Urinary bladder (tissue), 4 donors: ENCODE results near the gene CCSER1. TPM values are rescaled to one million over a fixed set of nuclear protein-coding genes. Genes with fewer than 3 reads are reported as not detected.

Experiments
- DNase-seq: peaks from one replicate; pipeline ENCODE4 v3.0.0-alpha.2; 2015; ENCODE audit errors: extremely low spot score
- H3K27ac ChIP-seq: one replicate; pipeline ENCODE4 v1.5.1; 2013; ENCODE audit warnings: low read depth, mild to moderate bottlenecking, moderate library complexity
- H3K36me3 ChIP-seq: one replicate; pipeline ENCODE4 v1.6.1; 2013; ENCODE audit warnings: mild to moderate bottlenecking, moderate library complexity; ENCODE audit not compliant: insufficient read depth
- H3K4me1 ChIP-seq: one replicate; pipeline ENCODE4 v1.6.1; 2013; ENCODE audit warnings: mild to moderate bottlenecking, moderate library complexity; ENCODE audit not compliant: insufficient read depth
- H3K4me3 ChIP-seq: one replicate; pipeline ENCODE4 v1.5.1; 2013; ENCODE audit warnings: low read depth, low read length
- WGBS: extraction: QIAGEN DNeasy Blood & Tissue Kit; methylation state at CpG from one replicate; pipeline ENCODE4 v1.1.7; 2013; 5-methylcytosine and 5-hydroxymethylcytosine counted together
- polyA plus RNA-seq: library from polyadenylated mRNA; stranded (reverse); fragments of 200-250 nt; gene quantifications from one replicate; pipeline ENCODE4 v1.2.3, GENCODE V29; 2013
- total RNA-seq: library from RNA; depleted of rRNA; stranded (reverse); fragments of >200 nt; gene quantifications from one replicate; pipeline ENCODE4 v1.2.3, GENCODE V29; 2014
- donor health status: healthy with polysubstance abuse.
- donor health status: healthy.

CCSER1 gene
- total and polyA plus RNA-seq, 2 donors: 1.4 to 88.0 TPM

DNA sequence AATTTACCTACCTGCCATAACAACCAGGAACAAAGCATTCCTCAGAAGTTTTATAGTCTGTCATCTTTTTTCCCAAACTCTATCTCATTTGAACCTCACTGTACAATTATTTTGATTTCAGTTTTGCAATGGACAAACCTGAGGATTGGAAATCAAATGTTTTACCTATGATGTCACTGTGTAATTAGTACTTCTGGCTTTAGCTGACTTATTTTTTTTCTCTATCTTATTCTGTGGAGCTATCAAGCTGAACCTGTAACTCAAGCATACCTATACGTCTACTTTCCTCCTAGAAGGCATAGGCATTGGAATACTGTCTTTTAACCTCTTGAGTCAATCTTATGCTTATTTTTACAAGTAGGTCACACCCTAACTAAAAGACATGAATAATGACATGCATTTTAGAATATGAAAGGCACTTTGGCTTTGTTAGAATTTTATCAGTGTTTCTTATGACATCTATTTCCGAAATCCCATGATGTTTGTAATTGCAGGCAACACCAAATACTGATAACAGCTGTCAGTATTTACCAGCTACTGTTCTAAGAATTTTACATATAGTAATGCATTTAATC is 21.5 kb downstream of the CCSER1 start:
- Histone ChIP-seq H3K4me3 (no peak overlapping the region), H3K27ac (no peak overlapping the region), H3K4me1 (no peaks in the 10 kb centered on the region), H3K36me3 (no peaks in the 10 kb centered on the region)
- no peak for DNase-seq
- 66% methylated on average over 2 of the region's 2 CpGs for WGBS

DNA sequence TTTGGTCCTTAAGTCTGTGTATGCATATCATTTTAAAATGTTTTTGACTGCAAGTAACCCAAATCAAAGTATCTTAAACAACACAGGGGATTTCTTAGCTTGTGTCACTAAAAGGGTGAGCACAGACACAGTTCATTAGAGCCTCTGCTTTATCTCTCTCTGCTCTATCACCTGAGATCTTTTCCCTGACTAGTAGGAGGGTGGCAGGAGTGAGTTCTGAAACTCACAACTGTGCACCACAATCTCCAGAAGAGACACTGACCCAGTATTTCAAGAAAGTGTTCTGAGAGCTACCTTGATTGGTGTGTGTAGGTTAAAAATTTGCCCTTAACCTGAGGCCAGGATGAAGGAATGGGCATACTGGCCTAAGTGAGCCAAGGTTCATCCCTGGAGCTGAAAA is 24.8 kb downstream of the CCSER1 start:
- H3K27ac ChIP-seq: no peak overlapping the region
- no peaks in the 10 kb centered on the region for H3K4me1 ChIP-seq
- H3K36me3 ChIP-seq: no peaks in the 10 kb centered on the region
- H3K4me3 ChIP-seq: no peak overlapping the region
- no peak for DNase-seq

DNA sequence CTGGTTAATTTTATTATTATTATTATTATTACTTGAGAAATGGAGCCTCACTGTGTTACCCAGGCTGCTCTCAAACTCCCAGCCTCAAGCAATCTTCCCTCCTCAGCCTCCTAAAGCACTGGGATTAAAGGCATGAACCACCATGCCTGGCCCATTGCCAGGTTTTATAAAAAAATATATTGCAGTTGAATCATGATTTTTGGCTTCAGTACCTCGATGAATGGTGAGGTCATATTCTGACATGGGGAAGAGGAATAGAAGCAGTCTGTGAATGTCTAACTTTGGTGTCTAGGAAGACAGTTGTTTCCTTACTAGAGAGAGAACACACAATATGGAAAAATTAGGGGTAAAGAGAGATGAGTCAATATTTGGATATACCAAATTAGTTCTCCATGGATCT is 32.0 kb downstream of the CCSER1 start:
- Histone ChIP-seq H3K27ac (no peak overlapping the region), H3K4me1 (no peaks in the 10 kb centered on the region), H3K36me3 (no peaks in the 10 kb centered on the region), H3K4me3 (no peak overlapping the region)
- 46% methylated on average over 1 of the region's 1 CpG for WGBS
- no peak for DNase-seq

DNA sequence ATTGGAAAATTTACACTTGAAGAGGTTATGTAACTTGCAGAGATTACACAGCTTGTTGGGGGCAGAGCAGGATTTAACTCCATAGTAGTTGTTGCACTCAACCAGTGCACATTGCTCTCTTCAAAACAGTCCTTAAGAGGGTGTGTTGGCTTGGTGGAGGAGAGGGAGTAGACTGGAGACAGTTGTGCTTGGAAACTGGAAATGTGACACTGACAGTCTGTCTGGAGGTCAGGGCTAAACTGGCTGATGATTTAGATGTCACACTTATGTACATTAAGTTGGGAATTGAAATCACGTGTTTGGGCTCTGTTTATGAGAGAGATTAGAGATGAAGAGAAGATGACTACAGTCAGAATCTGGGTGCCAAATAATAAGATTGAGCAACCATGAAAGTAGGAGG is 32.9 kb downstream of the CCSER1 start:
- no peak overlapping the region for H3K27ac ChIP-seq
- no peak for DNase-seq
- no peak overlapping the region for H3K4me3 ChIP-seq
- no peaks in the 10 kb centered on the region for H3K4me1 ChIP-seq
- H3K36me3 ChIP-seq: no peaks in the 10 kb centered on the region
- WGBS: 15% methylated on average over 1 of the region's 1 CpG

DNA sequence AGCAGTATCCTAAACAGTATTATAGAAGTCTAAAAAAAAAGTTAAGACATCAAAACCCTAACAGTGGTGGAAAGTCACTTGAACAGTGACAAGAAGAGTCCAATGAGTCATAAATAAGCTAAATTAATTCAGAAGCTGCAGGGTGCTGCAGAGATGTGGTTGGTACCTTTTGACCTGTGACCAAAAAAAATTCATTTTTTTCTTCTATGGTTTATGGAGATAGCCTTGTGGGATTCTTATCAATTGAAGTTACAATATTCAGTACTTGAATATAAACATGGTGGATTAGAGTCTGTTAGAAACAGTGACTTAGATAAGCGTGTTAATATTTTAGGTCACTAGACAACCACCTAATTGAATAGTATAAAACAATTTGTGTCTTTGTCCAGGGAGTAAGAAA is 35.4 kb downstream of the CCSER1 start:
- WGBS: 64% methylated on average over 1 of the region's 1 CpG
- Histone ChIP-seq H3K27ac (no peak overlapping the region), H3K36me3 (no peaks in the 10 kb centered on the region), H3K4me1 (no peaks in the 10 kb centered on the region), H3K4me3 (no peak overlapping the region)
- no peak for DNase-seq

DNA sequence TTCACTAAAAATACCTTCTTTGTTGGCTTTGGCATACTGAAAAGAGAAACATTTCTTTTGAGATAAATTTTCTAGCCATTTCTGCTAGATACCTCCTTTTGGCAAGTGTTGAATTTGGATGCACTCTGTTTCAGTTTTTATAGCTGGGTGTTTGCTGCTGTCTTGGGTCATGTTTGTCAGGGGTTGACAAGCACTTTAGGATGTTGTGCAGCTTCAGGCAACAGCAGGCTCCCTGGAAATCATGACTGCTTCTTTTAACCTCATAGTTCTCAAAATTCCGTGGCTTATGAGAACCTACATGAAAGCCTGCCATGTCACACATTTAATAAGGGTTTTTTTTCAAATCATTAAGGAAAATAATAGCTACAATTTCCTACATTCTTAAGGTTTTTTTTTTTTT is 36.7 kb downstream of the CCSER1 start:
- no peaks in the 10 kb centered on the region for H3K36me3 ChIP-seq
- H3K4me3 ChIP-seq: no peak overlapping the region
- H3K27ac ChIP-seq: no peak overlapping the region
- 67% methylated on average over 1 of the region's 1 CpG for WGBS
- DNase-seq: no peak
- H3K4me1 ChIP-seq: no peaks in the 10 kb centered on the region

DNA sequence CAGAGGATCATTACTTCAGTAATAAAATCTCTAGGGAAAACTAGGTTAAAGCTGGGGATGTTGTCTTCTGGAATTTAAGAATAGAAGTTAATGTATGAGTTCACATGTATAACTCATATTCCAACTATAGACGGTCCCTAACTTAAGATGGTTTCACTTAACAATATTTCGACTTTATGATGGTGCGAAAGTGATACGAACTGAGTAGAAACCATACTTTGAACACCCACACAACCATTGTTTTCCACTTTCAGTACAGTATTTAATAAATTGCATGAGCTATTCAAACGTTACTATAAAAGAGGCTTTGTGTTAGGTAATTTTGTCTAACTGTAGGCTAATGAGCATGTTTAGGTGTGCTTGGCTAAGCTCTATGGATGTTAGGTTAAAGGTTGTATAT is 38.7 kb downstream of the CCSER1 start:
- Histone ChIP-seq H3K36me3 (no peaks in the 10 kb centered on the region), H3K4me1 (no peaks in the 10 kb centered on the region), H3K27ac (no peak overlapping the region), H3K4me3 (no peak overlapping the region)
- 87% methylated on average over 5 of the region's 5 CpGs for WGBS
- DNase-seq: no peak

DNA sequence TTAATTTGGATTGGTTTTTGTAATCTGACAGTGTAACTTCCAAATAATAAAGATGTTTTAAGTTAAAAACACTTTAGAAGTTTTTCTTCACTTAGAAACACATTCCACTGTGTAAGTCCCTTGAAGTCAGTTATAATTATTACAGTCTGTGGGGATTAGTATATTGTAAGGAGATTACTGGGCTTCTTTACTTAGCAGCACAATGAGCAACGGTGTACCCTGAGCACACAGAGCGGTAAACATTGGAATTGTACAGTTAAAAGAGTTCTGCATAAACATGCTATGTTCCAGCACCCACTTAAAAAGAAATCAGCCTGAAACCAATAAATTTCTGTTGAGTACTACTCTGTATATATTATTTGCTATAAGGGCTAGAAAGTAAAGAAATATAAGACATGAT is 44.3 kb downstream of the CCSER1 start:
- no peak overlapping the region for H3K27ac ChIP-seq
- H3K4me3 ChIP-seq: no peak overlapping the region
- no peak for DNase-seq
- H3K36me3 ChIP-seq: no peaks in the 10 kb centered on the region
- WGBS: 41% methylated on average over 2 of the region's 2 CpGs
- H3K4me1 ChIP-seq: no peaks in the 10 kb centered on the region

DNA sequence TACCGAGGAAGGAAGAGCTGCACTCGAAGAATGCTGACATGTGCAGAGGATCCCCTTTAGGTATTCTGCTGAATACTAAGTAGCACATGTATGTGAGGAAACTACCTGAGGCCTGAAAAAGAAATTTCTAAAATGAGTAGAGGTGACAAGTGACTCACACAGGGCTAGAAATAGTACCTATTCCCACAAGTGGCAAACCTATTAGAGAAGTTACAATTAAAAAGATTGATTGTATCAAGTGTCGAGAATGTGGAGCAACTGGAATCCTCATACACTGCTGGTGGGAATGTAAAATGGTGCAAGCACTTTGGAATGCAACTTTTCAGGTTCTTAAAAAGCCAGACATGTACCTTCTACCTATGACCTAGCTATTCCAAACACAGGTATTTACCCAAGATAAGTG is 47.4 kb downstream of the CCSER1 start:
- H3K36me3 ChIP-seq: no peaks in the 10 kb centered on the region
- no peak overlapping the region for H3K4me3 ChIP-seq
- no peaks in the 10 kb centered on the region for H3K4me1 ChIP-seq
- 68% methylated on average over 3 of the region's 3 CpGs for WGBS
- no peak for DNase-seq
- H3K27ac ChIP-seq: no peak overlapping the region

DNA sequence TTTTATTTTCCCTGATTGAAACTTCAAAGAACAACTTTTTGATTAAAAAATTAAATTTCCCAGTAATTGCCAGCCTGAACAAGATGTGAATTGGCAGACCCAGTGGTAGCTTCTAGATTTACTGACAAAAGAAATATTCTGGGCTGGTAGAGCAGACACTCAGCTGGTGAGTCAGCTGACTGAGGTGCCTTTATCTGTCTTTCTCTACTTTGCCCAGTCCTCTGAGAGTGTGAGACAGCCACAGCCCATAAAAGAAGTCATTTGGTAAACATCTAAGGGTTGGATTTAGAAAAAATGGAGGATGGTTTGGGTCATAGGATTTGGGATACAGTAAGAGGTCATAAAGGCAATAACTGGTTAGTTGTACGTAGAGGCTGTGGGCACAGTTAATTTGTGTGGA is 54.5 kb downstream of the CCSER1 start:
- Histone ChIP-seq H3K4me1 (no peaks in the 10 kb centered on the region), H3K4me3 (no peak overlapping the region), H3K27ac (no peak overlapping the region), H3K36me3 (no peaks in the 10 kb centered on the region)
- 44% methylated on average over 1 of the region's 1 CpG for WGBS
- no peak for DNase-seq

DNA sequence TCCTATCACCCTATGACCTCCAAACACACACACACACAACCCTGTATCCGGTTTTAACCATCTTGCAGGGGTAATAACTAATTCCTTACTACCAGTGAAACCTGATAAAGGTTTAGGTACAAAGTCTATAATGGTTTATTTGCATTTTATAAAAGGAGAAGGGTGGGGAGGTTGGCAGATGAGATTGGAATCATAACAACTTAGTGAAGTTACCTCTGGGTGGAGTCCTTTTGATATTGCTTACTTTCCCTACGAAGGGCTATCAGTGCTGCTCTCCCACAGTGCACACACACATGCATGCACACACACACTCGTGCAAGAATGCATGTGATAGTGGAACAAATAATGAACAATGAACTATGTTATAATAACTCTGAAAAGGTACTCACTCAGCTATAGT is 56.1 kb downstream of the CCSER1 start:
- Histone ChIP-seq H3K4me1 (no peaks in the 10 kb centered on the region), H3K4me3 (no peak overlapping the region), H3K36me3 (no peaks in the 10 kb centered on the region), H3K27ac (no peak overlapping the region)
- 49% methylated on average over 3 of the region's 3 CpGs for WGBS
- no peak for DNase-seq

DNA sequence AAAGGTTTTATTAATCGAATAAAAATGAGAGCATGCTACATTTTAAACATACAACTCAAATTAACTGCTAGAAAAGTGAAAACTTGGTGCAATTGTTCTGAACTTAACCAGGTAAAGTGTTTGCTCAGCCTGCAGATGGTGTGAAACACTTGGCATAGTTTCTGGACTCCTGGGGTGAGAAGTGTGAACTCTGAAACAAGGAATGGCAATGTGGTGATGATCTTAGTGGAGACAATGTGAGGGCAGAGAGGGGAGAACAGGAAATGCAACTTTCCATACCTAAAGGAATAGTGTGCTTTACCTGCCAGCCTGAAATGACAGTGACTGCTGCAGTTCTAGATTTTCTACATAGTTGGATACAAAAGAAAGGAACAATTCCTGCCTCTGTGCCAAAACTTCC is 57.4 kb downstream of the CCSER1 start:
- H3K27ac ChIP-seq: no peak overlapping the region
- no peak overlapping the region for H3K4me3 ChIP-seq
- no peak for DNase-seq
- 86% methylated on average over 1 of the region's 1 CpG for WGBS
- H3K4me1 ChIP-seq: no peaks in the 10 kb centered on the region
- H3K36me3 ChIP-seq: no peaks in the 10 kb centered on the region

DNA sequence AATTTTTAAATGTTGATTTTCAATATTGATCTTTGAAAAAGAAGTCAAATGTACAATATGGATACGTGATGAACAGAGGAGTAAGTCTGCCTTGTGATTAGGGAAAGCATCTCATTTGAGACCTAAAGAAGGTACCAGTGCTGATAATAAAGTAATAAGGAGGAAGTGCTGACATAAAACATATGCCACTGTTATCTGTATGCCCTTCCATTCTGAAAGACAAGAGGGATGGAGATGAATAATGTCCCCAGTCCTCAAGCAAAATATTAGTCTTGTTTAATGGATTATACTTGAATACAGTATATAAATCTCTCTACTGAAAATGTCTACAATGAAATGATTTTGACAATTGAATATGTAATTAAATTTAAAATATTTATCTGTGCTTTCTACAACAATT is 58.2 kb downstream of the CCSER1 start:
- no peak for DNase-seq
- H3K4me1 ChIP-seq: no peaks in the 10 kb centered on the region
- H3K4me3 ChIP-seq: no peak overlapping the region
- H3K27ac ChIP-seq: no peak overlapping the region
- H3K36me3 ChIP-seq: no peaks in the 10 kb centered on the region
- WGBS: 46% methylated on average over 1 of the region's 1 CpG

DNA sequence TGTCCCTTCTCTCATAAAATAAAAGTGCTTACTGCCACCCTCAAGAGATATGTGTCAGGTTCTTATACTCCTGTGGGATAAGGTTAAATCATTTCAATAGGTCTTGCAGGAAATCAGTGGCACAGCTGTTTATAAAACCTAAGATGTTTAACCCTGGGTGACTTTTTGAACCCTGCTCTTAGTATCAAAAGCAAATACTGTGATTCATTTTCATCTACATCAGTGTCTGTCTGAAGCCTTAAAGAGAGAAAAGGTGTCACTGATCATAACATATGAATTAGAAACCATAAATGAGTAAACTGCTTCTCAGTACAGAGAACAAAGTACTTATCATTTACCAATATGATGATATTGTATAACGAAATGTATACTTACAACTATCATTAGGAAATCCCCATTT is 59.0 kb downstream of the CCSER1 start:
- no peaks in the 10 kb centered on the region for H3K36me3 ChIP-seq
- no peak for DNase-seq
- 56% methylated on average over 1 of the region's 1 CpG for WGBS
- no peaks in the 10 kb centered on the region for H3K4me1 ChIP-seq
- H3K27ac ChIP-seq: no peak overlapping the region
- no peak overlapping the region for H3K4me3 ChIP-seq

DNA sequence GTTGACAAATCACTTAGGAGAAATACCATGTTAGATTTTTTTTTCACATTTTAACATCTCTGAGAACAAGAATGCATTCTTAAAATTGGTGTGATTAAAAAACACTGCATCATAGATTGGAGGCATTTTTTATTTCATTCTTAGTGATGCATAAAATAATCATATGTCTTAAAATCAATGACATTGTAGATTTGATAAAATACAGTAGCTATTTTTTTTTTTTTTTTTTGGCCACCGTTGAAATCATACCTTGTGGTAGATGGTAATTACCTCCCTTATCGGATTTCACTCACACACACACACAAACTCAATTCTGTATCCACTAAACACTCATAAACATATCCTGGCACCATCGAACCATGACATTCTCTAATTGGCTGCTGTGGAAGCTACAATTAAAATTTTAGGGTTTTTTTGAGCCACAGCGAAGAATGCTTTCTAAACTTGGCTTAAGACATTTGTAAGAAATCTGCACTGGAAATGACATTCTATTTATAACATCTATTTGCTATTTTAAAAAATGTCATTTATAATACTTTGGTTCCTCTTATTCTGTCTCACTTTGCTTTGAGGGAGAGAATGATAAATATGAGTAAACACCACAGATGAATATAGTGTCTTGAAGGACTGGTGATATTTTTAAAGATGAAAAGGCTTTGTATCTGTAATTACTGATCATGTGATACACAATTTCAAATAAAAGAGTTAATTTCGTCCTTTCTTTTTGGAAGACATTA is 60.1 kb downstream of the CCSER1 start:
- 63% methylated on average over 5 of the region's 5 CpGs for WGBS
- Histone ChIP-seq H3K27ac (no peak overlapping the region), H3K4me1 (no peaks in the 10 kb centered on the region), H3K4me3 (no peak overlapping the region), H3K36me3 (no peaks in the 10 kb centered on the region)
- DNase-seq: no peak
